ENCODE results near the gene VPS13C.

Gene VPS13C

GRCh38 chr15:61906961-61907752 is 153.1 kb downstream of the VPS13C start:
- Histone ChIP-seq H3K27me3 (ENCODE audit: insufficient read depth, low read depth, severe bottlenecking) (no peaks in the 10 kb centered on the region), H3K4me3 (ENCODE audit: low read depth, low read length) (no peak overlapping the region), H3K27ac (no peak overlapping the region), H3K36me3 (peaks cover 3% of the 10 kb centered on the region; the same call in 1 of the 2 replicates), H3K9me3 (ENCODE audit: severe bottlenecking) (no peaks in the 10 kb centered on the region)
- no peak for TF ChIP-seq CTCF (IDR thresholded peaks at IDR 0.05; ENCODE audit: low read depth, low read length)
- DNase-seq = no peak

DNA sequence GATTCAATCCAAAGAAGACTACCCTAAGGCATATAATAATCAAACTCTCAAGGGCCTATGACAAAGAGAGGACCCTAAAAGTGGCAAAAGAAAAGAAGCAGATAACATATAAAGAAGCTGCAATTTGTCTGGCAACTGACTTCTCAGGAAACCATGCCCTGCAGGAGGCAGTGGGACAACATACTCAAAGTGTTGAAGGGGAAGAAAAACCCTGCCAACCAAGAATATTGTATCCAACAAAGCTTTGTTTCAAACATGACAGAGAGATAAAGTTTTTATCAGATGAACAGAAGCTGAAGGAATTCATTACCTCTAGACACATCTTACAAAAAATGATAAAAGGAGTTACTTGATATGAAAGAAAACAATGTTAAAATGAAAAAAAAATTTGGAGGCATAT is 167.1 kb downstream of the VPS13C start:
- TF ChIP-seq CTCF (IDR thresholded peaks at IDR 0.05; ENCODE audit: low read depth, low read length) = no peak
- H3K36me3 ChIP-seq = 0 out of 2 replicates have a peak, but pooled peaks cover 3% of the 10 kb centered on the region
- no peak overlapping the region for H3K27ac ChIP-seq
- H3K4me3 ChIP-seq (ENCODE audit: low read depth, low read length) = no peak overlapping the region
- no peak for DNase-seq
- no peaks in the 10 kb centered on the region for H3K9me3 ChIP-seq (ENCODE audit: severe bottlenecking)
- no peaks in the 10 kb centered on the region for H3K27me3 ChIP-seq (ENCODE audit: insufficient read depth, low read depth, severe bottlenecking)

GRCh38 chr15:61892140-61892539 is 168.1 kb downstream of the VPS13C start:
- no peak for DNase-seq
- Histone ChIP-seq H3K36me3 (0 out of 2 replicates have a peak, but pooled peaks cover 3% of the 10 kb centered on the region), H3K27ac (no peak overlapping the region), H3K27me3 (ENCODE audit: insufficient read depth, low read depth, severe bottlenecking) (no peaks in the 10 kb centered on the region), H3K4me3 (ENCODE audit: low read depth, low read length) (no peak overlapping the region), H3K9me3 (ENCODE audit: severe bottlenecking) (no peaks in the 10 kb centered on the region)
- no peak for TF ChIP-seq CTCF (IDR thresholded peaks at IDR 0.05; ENCODE audit: low read depth, low read length)

- Histone ChIP-seq H3K36me3 (0 out of 2 replicates have a peak, but pooled peaks cover 3% of the 10 kb centered on the region), H3K4me3 (ENCODE audit: low read depth, low read length) (no peak overlapping the region), H3K27ac (no peak overlapping the region), H3K27me3 (ENCODE audit: insufficient read depth, low read depth, severe bottlenecking) (no peaks in the 10 kb centered on the region), H3K9me3 (ENCODE audit: severe bottlenecking) (no peaks in the 10 kb centered on the region)
- no peak for DNase-seq
- TF ChIP-seq CTCF (IDR thresholded peaks at IDR 0.05; ENCODE audit: low read depth, low read length) = no peak
Observed at GRCh38 chr15:61890106-61890505, 170.1 kb downstream of the VPS13C start.

DNA sequence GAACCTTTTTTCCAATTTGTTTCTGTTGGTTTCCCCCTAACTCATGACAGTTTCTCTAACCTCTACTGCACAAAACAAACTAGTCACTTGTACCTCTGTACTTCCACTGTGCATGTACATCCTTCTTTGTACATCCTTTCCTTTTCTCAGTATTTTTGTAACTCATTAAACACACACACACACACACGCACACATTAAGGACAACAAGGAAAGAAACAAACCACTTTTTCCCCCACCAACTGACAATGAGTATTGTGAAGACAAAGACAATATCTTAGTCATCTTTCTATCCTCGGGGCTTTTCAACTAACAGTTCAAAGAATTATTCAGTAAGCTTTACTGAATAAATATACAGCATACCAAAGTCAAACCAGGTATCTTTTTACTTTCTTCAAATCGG is 170.5 kb downstream of the VPS13C start:
- no peak overlapping the region for H3K4me3 ChIP-seq (ENCODE audit: low read depth, low read length)
- no peak overlapping the region for H3K27ac ChIP-seq
- DNase-seq = no peak
- no peaks in the 10 kb centered on the region for H3K9me3 ChIP-seq (ENCODE audit: severe bottlenecking)
- H3K27me3 ChIP-seq (ENCODE audit: insufficient read depth, low read depth, severe bottlenecking) = no peaks in the 10 kb centered on the region
- TF ChIP-seq CTCF (IDR thresholded peaks at IDR 0.05; ENCODE audit: low read depth, low read length) = no peak
- 0 out of 2 replicates have a peak, but pooled peaks cover 3% of the 10 kb centered on the region for H3K36me3 ChIP-seq

Data from WERI-Rb-1 (cell line).